ENCODE data around the gene GOLIM4.

DNA sequence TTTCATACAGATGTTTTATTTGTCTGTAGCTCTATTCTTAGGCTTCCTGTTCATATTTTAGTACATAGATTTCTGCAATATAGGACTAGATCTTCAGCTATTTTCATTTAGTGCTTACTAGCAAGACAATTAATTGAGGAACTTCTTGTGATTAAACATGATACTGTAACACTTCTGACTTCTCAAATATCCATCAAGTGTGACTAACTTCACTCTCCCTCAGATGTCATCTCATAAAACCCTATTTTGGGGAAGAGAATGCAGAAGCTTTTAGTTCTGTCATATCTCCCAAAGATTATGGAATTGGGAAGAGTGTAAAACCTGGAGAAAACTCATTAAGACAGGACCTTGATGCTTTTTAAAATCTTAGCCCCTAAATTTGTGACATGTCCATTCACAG, 28.6 kb upstream of the GOLIM4 start:
- TF ChIP-seq, protein P1, sequence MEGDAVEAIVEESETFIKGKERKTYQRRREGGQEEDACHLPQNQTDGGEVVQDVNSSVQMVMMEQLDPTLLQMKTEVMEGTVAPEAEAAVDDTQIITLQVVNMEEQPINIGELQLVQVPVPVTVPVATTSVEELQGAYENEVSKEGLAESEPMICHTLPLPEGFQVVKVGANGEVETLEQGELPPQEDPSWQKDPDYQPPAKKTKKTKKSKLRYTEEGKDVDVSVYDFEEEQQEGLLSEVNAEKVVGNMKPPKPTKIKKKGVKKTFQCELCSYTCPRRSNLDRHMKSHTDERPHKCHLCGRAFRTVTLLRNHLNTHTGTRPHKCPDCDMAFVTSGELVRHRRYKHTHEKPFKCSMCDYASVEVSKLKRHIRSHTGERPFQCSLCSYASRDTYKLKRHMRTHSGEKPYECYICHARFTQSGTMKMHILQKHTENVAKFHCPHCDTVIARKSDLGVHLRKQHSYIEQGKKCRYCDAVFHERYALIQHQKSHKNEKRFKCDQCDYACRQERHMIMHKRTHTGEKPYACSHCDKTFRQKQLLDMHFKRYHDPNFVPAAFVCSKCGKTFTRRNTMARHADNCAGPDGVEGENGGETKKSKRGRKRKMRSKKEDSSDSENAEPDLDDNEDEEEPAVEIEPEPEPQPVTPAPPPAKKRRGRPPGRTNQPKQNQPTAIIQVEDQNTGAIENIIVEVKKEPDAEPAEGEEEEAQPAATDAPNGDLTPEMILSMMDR (IDR thresholded peaks at IDR 0.05): no peak
- no peak for TF ChIP-seq POLR2A (IDR thresholded peaks at IDR 0.05)

All from body of pancreas (tissue), 4 donors.